Fibroblast of upper back skin (primary cell): ENCODE results near the gene KLHL18.
A peak's percentile ranks its signal among the peaks of the same experiment; 100 is the strongest.
"Not testable (repeated sequence)": the region's sequence is repeated elsewhere in the genome, so short reads cannot be mapped to it uniquely, and the experiment has no call there.

Experiments
- DNase-seq: peaks from one replicate; pipeline ENCODE4 v3.0.0-alpha.2; 2013

Gene KLHL18

DNA sequence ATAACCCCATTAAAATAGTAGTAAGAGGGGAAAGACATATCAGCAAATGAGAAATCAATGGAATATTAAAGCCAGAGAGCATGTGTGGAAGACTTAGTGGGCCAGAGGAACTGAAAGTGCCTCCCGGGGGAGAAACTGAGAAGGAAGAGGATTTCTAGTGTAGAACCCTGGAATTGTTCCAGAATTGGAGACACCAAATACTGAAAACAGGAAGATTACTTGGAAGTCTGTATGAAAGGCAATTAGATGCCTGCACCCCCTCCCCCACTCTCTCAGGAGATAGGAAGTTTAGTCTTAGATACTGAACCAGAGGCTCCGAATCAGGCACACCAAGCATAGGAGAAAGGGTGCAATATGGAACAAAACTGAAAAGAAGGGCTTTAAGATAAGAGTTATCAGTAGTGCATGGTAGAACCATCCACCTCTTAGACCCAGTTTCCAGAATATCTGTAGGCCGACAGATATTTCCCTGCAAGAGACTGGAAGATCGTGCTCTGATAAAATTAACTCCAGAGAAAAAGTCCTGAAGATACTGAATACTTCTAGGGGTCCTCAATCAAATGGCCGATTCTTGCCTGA lies 32.4 kb downstream of the KLHL18 start:
- DNase-seq = peak; percentile 22

DNA sequence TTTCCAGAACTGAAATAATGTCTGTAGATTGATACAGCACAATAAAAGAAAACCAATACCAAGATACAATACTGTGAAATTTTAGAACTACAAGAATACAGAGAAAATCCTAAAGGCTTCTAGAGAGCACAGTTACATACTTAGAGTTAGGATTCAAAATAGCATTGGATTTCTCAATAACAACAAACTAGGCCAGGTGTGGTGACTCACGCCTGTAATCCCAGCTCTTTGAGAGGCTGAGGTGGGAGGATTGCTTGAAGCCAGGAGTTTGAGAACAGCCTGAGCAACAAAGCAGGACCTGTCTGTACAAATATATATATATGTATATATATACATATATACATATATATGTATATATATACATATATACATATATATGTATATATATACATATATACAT lies 33.4 kb downstream of the KLHL18 start:
- DNase-seq = not testable (repeated sequence)

DNA sequence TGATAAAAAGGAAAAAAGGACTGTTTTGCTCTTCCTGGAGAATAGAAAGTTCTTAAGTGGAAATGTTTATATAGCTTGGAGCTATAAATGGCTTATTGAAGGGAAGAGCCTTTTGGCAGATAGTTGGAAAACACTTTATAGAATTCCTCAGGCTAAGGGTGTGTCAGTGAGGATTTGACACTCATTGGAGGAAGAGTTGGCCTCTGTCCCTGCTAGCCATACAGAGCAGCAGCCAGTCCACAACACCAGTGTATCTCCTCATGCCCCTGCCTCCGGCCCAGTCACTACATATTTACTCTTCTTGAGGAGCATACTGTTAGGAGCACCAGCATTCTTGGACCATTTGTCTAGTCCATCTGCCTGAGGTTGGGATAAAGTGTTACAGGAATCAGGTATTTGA lies 36.2 kb downstream of the KLHL18 start:
- DNase-seq = no peak

DNA sequence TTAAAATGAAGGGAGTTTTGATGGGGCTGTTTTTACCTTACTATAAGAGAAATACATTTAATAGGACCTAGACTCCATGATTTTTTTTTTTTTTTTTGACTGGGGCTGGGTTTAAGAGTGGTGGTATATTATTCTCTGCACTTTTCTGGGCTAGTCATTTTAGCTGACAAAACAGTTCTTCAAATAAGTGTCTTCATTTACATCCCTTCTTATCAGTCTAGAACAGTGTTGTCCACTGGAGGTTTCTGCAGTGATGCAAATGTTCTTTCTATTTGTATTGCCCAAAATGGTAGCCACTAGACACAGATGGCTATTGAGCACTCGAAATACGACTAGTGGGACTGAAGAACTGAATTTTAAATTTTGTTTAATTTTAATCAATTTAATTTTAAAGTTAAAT lies 37.2 kb downstream of the KLHL18 start:
- DNase-seq = no peak

DNA sequence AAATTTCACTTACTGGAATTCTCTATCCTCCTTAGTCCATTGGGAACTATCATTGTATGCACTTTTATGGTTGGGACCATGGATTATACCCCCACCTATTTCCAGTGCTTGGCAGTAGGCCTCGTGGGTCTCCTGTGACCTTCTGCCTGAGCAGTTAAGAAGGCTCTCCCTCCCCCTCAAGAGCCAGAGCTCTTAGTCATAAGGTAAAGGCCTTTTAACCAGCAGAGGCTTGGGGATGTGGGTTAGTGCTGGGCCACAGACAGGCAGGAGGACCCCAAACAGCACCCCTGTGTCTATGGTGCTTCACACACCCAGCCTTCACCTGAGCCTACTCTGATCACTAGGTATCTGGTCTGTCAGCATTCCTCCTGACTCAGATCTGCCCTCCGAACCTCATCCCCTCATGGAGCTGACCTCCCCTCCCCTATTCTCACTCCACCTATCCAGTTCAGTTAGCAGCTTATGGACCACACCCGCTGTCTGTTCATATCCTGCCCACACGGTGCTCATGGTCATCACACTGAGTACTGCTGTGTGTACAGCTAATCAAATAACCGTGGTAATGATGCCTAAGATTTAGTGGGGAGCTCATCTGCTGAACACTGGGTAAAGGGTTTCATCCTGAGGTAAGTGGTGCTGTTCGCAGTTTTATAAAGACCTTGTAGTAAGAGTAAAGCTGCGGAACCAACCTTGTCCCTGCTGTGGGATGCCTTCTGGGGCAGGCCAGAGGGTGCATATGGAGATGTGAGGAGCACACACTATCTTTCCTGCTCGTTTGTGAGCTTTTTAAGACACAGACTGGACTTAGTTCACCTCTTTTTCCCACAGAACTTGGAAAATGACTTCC lies 40.9 kb downstream of the KLHL18 start:
- peak; percentile 67 for DNase-seq

DNA sequence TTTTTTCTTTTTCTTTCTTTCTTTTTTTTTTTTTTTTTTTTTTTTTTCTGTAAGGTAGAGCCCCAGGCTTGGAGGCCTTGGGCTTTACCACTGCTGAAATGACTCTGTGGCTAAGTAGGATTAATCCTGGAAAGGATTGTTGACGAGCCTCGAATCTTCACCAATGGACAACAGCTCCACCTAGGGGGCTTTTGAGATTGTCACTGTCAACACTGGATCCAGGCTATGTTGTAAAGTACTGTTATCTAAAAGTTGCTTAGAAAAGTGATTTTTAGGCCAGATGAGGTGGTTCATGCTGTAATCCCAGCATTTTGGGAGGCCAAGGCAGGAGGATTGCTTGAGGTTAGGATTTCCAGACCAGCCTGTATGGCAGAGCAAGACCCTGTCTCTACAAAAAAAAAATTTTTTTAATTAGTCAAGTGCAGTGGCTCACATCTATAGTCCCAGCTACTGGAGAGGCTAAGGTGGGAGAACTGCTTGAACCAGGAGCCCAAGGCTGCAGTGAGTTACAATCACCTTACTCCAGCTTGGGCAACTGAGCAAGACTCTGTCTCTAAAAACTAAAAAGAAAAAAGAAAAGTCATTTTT lies 41.6 kb downstream of the KLHL18 start:
- peak; percentile 82 for DNase-seq

DNA sequence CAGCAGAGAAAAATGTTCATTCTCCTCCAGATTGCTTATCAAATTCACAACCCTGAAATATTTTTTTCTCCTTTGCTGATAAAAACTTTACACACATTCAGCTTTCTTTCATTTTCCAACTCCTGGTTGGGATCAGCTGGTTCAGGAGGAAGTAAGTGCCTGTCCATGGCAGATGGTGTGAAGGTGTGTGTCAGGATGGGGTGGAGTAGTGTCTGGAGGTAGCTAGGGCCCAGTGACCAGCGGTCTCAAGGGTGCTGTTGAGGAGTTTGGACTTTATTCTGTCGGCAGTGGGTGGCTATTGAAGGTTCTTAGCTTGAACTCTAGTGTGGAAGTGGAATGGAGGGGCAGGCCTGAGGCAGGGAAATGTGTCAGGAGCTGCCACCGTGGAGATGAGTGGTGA lies 51.2 kb downstream of the KLHL18 start:
- no peak for DNase-seq

DNA sequence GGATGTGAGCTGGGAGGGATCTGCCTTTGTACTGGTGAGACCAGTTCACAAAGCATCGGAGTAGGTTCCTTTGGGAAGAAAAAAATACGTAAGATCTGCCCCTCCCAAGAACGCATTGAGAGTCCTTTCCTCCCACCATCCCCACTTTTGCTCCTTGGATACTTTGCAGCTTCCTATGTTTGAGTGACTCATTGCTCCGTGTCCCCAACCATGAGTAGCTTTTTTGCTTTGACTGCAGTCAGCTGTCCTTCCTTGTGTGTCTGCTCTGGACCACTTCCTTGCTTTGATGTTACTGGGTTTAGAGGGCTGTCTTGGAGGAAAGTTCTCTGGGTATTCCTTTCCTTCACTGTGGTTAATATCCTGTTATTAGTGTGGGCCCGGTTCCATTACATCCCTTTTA lies 54.9 kb downstream of the KLHL18 start:
- DNase-seq = no peak

DNA sequence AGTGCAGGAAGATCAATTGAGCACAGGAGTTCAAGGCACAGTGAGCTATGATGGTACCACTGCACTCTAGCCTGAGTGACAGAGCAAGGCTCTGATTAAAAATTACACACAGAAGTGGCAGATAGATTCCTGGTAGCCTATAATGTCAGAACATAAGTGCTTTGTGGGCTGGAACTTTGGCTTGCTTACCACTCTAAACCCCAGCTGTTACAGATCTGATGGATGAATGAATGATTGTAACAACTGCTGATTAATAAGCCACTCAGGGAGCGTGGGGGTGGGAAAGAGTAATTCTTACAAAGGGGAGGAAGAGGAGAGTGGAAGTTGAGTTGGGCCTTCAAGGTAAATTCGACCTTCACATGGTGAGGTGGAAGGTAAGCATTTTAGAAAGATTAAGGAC lies 57.2 kb downstream of the KLHL18 start:
- no peak for DNase-seq

DNA sequence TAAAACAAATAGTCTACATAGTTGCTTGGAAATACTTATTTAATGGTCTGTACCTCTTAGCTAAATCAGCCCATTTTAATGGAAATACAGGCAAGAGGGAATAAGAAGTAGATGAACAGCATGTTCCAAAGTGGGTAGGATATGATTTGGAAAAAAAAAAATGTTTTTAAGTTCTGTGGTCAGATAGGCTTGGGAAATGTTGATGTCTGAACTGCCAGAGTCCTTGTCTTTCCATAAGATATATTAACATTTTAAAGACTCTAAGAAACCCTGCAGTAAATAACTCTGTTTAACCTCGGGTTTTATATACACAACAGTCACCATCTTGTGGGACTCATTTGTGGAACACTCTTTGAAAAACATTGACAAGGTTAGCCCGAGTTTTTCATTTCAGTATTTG lies 58.1 kb downstream of the KLHL18 start:
- no peak for DNase-seq

DNA sequence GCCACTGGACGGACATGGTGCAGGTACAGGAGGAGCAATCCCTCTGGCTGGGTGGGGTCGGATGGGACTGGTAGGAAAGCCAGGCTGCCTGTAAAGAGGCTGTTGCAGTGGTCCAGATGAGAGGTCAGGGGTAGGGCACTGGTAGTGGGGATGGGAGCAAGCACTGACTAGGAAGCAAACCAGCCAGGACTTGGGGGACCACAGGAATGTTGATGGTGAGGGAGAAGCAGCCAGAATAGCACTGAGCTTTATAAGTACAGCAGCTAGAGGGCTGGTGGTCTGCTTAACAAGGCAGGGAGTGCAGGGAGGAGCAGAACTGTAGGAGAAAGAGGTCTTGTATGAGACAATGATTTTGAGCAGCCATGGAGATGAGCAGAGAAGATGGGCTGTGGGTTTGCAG lies 59.4 kb downstream of the KLHL18 start:
- DNase-seq = peak; percentile 60

DNA sequence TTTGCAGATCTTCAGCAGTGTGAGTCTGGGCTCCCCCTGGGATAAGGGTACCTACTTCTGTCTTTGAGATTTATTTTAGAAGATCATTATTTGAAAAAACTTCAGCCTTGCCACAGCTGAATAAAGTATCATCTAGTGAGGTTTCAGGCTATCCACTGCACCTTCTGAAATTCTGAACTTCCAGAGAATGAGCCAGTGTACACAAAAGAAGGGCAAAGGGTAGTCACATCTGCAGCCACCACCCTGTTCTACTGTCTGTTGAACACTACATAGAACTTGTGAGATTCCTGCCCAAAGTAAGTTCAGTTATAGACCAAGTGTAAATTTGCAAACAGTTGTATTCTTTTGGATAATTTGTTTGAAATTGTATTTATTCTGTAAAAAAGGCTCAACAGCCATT lies 60.1 kb downstream of the KLHL18 start:
- no peak for DNase-seq

DNA sequence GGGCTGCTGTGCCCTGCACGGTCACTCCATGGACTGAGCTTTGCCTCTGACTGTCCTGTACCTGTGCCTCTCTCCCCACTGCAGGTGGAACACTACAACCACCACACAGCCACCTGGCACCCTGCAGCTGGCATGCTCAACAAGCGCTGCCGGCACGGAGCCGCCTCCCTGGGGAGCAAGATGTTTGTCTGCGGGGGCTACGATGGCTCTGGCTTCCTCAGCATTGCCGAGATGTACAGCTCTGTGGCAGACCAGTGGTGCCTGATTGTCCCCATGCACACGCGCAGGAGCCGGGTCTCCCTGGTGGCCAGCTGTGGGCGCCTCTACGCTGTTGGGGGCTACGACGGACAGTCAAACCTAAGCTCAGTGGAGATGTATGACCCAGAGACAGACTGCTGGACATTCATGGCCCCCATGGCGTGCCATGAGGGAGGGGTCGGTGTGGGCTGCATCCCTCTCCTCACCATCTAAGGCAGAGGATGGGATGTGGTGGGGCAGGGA lies 60.8 kb downstream of the KLHL18 start:
- DNase-seq = no peak

DNA sequence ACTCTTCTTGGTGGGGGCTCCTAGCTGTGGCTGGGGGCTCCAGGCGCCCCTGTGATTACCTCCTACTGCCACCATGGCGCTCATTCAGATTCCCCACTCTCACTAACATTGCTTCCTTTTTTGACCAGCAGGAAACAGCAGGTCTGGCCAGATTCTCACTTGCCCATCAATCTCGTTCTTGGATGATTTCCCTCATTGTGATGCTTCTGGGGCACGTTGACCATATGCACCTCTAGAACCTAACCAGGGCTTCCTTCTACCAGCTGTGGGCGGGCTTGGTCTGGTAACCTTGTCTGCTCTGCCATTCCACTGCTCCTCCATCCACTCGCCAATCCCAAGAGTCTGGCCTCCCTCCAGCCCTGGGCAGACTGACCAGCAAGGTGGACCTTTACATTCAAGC lies 62.2 kb downstream of the KLHL18 start:
- DNase-seq = no peak

DNA sequence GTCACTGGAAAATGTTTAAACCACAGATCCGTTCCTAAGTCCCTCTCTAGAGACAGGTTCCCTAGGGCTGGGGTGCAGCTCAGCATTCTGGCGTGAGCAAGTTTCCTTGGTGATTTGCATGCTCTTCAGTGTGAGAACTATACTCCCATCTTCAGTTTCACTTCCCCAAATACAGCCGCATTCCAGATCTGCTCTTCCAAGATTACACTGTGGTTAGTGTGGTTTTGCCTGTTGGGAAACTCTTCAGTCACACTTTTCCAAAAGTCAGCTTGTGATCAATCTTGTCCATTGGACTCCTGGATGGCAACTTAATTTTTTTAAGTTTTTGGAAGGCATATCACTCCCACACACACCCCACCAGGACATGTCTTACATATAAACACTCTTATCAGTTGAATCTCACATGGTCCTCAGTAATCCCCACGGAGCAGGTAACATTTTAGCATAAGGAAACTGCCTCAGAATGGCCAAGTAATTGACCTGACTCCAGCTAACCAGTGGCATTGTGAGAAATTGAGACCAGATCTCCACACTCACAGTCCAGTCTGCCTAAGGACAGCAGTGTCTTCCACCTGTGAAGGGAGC lies 64.6 kb downstream of the KLHL18 start:
- DNase-seq = peak; percentile 80

DNA sequence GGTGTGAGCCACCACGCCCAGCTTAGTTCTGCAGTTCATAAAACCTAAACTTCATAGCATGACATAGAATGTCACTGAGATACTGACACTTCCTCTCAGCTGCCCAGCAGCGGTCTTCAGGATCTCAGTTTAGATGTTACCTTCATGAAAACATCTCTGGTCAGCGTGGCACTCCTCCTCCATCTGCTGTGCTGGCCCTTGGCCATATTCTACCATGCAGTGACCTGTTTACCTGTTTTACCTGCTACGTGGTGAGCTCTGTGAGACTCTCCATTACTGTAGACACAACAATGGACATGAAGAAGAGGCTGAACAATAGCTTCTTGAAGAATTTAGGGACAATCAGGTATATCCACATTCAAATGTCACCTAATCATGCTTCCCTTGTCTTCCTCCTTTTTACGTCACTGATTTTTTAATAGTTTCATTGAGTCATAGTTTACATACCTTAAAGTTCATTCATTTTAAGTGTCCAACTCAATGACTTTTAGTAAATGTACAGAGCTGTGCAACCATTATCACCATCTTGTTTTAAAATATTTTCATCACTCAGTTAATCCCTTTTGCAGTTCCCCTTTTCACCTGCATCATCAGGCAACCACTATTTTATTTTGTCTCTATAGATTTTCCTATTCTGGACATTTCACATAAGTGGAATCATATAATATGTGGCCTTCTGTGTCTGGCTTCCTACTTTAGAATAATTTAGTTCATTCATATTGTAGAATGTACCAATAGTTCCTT lies 65.8 kb downstream of the KLHL18 start:
- no peak for DNase-seq

DNA sequence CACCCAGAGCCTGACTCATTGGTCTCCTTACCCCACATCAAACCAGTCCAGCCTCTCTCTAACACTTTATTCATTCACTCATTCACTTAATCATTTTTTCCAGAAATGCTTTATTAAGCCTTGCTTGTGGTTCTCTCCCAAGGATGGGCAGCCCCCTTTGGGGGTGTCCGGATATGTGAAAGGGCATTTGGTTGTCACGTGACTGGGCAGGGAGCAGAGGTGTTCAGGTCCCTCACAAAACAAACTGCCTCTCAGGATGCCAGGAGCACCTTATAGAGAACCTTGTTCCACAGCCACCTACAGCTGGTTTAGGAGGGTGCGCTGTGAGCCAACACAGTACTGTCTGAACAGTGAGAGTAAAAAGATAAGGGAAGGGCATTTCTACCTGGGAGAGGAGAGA lies 72.3 kb downstream of the KLHL18 start:
- no peak for DNase-seq

DNA sequence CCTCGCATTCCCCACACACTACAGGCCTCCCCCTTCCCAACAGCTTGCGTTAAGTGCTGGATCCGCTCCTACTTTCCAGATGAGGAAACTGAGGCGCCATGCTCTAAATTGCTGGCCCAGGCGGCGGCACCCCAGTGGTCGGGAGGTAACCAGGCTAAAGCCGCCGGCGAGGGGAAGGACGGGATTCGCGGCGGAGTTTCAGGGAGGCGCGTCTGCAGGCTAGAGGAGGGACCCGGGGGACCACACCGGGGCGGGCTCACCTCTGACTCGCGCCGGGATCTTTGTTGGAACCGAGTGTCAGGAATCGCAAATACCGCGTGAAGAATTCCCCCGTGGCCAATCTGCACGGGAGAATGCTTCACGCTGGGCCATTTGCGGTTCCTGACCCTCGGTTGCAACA lies 73.5 kb downstream of the KLHL18 start:
- DNase-seq = no peak

DNA sequence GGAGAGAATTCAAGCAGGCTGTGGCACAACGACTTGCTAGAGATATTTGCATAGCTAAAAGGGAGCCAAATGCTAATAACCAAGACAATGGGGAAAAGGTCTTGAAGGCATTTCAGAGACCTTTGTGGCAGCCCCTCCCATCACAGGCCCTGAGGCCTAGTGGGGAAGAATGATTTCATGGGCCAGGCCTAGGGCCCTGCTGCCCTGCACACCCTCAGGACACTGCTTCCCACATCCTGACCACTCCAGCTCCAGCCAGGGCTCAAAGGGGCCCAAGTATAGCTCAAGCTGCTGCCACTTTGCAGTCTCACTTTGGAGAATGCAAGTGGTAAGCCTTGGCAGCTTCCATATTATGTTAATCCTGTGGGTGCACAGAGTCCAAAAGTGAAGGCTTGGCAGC lies 76.6 kb downstream of the KLHL18 start:
- no peak for DNase-seq

DNA sequence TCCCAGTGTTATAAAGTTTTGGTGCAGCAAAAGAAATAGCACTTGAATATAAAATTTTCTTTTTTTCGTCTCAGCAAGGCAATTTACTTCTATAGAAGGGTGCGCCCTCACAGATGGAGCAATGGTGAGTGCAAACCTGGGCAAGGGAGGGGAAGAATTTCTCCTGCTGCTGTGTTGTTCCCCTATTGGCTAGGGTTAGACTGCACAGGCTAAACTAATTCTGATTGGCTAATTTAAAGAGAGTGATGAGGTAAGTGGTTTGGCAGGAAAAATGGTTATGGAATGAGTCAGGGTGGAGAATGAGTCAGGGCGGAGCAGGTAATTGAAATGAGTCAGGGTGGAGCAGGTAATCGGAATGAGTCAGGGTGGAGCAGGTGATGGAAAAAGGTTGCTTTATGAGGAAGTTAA lies 77.4 kb downstream of the KLHL18 start:
- DNase-seq = not testable (repeated sequence)

DNA sequence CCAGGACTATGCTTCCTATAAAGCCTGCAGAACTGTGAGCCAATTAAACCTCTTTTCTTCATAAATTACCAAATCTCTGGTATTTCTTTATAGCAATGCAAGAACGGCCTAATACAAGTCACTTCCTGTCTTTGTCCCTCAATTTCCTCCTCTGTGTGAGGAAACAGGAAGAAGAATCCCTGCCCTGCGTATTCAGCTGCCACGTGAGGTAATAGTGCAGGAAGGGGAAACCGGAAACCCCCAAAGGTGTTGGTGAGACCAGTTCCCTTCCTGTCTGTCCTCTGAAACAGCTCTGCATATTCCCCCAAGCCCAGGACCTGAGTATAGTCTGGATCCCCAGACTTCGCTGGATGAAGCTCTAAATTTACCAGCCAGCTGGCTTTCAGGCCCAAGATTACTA lies 80.0 kb downstream of the KLHL18 start:
- DNase-seq = no peak

DNA sequence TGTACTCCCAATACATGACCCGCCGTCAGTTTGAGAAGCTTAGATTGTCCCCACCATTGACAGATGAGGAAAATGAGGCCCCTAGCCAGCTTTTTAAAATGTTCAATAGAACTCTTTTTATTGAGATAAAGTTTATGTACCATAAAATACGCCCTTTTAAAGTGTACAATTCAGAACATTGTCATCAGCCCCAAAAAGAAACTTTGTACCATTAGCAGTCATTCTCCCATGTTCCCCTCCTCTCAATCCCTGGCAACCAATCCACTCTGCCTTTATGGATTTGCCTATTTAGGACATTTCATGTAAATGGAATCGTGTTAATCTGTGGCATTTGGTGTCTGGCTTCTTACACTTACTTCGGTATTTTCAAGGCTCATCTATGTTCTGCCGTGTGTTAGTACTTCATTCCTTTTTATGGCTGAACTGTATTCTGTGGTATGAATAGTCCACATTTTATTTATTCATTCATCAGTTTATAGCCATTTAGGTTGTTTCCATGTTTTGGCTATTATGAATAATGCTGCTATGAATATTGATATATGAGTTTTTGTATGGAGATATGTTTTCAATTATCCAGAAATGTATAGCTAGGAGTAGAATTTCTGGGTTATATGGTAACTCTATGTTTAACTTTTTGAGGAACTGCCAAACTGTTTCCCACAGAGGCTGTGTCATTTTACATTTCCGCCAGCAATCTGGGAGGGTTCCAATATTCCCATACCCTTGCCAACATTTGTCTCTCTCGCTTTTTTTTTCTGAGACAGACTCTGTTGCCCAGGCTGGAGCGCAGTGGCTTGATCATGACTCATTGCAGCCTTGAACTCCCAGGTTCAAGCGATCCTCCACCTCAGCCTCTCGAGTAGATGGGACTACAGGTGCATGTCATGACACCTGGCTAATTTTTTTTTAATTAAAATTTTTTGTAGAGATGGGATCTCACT lies 82.7 kb downstream of the KLHL18 start:
- DNase-seq = peak; percentile 94
